Glutamatergic neuron (in vitro differentiated cells): Measurements from ENCODE around the gene CLSTN3. TPM values are rescaled to one million over a fixed set of nuclear protein-coding genes. Genes with fewer than 3 reads are reported as not detected.
A peak's percentile ranks its signal among the peaks of the same experiment; 100 is the strongest.

Experiments
- DNase-seq: peaks from one replicate; pipeline ENCODE4 v3.0.0; 2022
- H3K27ac Mint-ChIP-seq: one replicate; pipeline ENCODE4 v1.8.0; 2020; ENCODE audit warnings: mild to moderate bottlenecking, mixed read lengths, inconsistent platforms; ENCODE audit not compliant: unreplicated experiment
- H3K27me3 Mint-ChIP-seq: one replicate; pipeline ENCODE4 v1.8.0; 2020; ENCODE audit warnings: mild to moderate bottlenecking, moderate library complexity, mixed read lengths, inconsistent platforms; ENCODE audit not compliant: unreplicated experiment
- H3K36me3 Mint-ChIP-seq: one replicate; pipeline ENCODE4 v1.8.0; 2020; ENCODE audit warnings: mild to moderate bottlenecking, mixed read lengths, inconsistent platforms; ENCODE audit not compliant: unreplicated experiment
- H3K4me1 Mint-ChIP-seq: one replicate; pipeline ENCODE4 v1.8.0; 2020; ENCODE audit warnings: mild to moderate bottlenecking, low read depth, mixed read lengths, inconsistent platforms; ENCODE audit not compliant: unreplicated experiment
- H3K4me3 Mint-ChIP-seq: one replicate; pipeline ENCODE4 v1.8.0; 2020; ENCODE audit warnings: mild to moderate bottlenecking, mixed read lengths, inconsistent platforms; ENCODE audit not compliant: unreplicated experiment
- H3K9me3 Mint-ChIP-seq: one replicate; pipeline ENCODE4 v1.8.0; 2020; ENCODE audit warnings: mild to moderate bottlenecking, moderate library complexity, mixed read lengths, inconsistent platforms; ENCODE audit not compliant: unreplicated experiment
- CTCF ChIP-seq: fragments of 200-600 bp; sonication (generic); IDR thresholded peaks from one replicate; pipeline ENCODE4 v1.5.0; 2021; ENCODE audit not compliant: partially characterized antibody, unreplicated experiment
- total RNA-seq: library from RNA; stranded (reverse); fragmentation: NEBNext Ultra II Directional; extraction: Animal tissue kit (Norgen Biotek cat#: 25700); gene quantifications from one replicate; pipeline ENCODE4 v1.2.1, GENCODE V29; 2021; ENCODE audit not compliant: unreplicated experiment

Gene CLSTN3
- total RNA-seq, 1 donor from 2014 or later, result 113 TPM

- Mint-ChIP-seq H3K9me3 (peaks cover 8% of the 10 kb centered on the region), H3K36me3 (peaks cover 57% of the 10 kb centered on the region), H3K4me3 (no peak overlapping the region), H3K27ac (no peak overlapping the region), H3K4me1 (no peaks in the 10 kb centered on the region), H3K27me3 (peaks cover 18% of the 10 kb centered on the region)
- no peak for DNase-seq
- no peak for TF ChIP-seq CTCF
These were observed 7.7 kb downstream of the CLSTN3 start for GRCh38 chr12:7137908-7138307.

GRCh38 chr12:7139200-7139599 is 9.0 kb downstream of the CLSTN3 start:
- Mint-ChIP-seq H3K9me3 (peaks cover 10% of the 10 kb centered on the region), H3K4me1 (no peaks in the 10 kb centered on the region), H3K4me3 (no peak overlapping the region), H3K27me3 (peaks cover 17% of the 10 kb centered on the region), H3K27ac (no peak overlapping the region), H3K36me3 (peaks cover 52% of the 10 kb centered on the region)
- no peak for DNase-seq
- TF ChIP-seq CTCF, result no peak

- DNase-seq, result no peak
- H3K27ac Mint-ChIP-seq, result no peak overlapping the region
- H3K27me3 Mint-ChIP-seq, result peaks cover 10% of the 10 kb centered on the region
- peaks cover 7% of the 10 kb centered on the region for H3K9me3 Mint-ChIP-seq
- H3K4me3 Mint-ChIP-seq, result no peak overlapping the region
- TF ChIP-seq CTCF, result no peak
- no peaks in the 10 kb centered on the region for H3K4me1 Mint-ChIP-seq
- H3K36me3 Mint-ChIP-seq, result peaks cover 36% of the 10 kb centered on the region
These were observed 11.3 kb downstream of the CLSTN3 start for GRCh38 chr12:7141351-7142005.

GRCh38 chr12:7142056-7142644 is 12.0 kb downstream of the CLSTN3 start:
- Mint-ChIP-seq H3K9me3 (peaks cover 7% of the 10 kb centered on the region), H3K27ac (no peak overlapping the region), H3K4me3 (no peak overlapping the region), H3K27me3 (peaks cover 10% of the 10 kb centered on the region), H3K36me3 (peaks cover 32% of the 10 kb centered on the region), H3K4me1 (no peaks in the 10 kb centered on the region)
- peak; percentile 78 for DNase-seq
- peak; percentile 77 for TF ChIP-seq CTCF

GRCh38 chr12:7142809-7143465 is 12.8 kb downstream of the CLSTN3 start:
- H3K27ac Mint-ChIP-seq, result peak overlapping the region; percentile 63
- H3K27me3 Mint-ChIP-seq, result peaks cover 8% of the 10 kb centered on the region
- H3K4me1 Mint-ChIP-seq, result no peaks in the 10 kb centered on the region
- H3K36me3 Mint-ChIP-seq, result peaks cover 28% of the 10 kb centered on the region
- peaks cover 7% of the 10 kb centered on the region for H3K9me3 Mint-ChIP-seq
- no peak overlapping the region for H3K4me3 Mint-ChIP-seq
- no peak for TF ChIP-seq CTCF
- DNase-seq, result no peak
